Kidney capillary endothelial cell (primary cell): ENCODE measurements around the gene PIEZO1.

Source experiments
- DNase-seq: peaks from one replicate; pipeline ENCODE4 v3.0.0-alpha.2; 2018; ENCODE audit warnings: low spot score

Gene PIEZO1

GRCh38 chr16:88766975-88767374, 18.0 kb downstream of the PIEZO1 start:
- DNase-seq, result no peak

- DNase-seq, result no peak
Observed at GRCh38 chr16:88764913-88765349, 20.1 kb downstream of the PIEZO1 start.

GRCh38 chr16:88764080-88764479, 20.9 kb downstream of the PIEZO1 start:
- no peak for DNase-seq

GRCh38 chr16:88763502-88764053, 21.4 kb downstream of the PIEZO1 start:
- DNase-seq, result no peak

GRCh38 chr16:88762941-88763340, 22.1 kb downstream of the PIEZO1 start:
- DNase-seq, result no peak

- no peak for DNase-seq
Observed at GRCh38 chr16:88762258-88762870, 22.7 kb downstream of the PIEZO1 start.

GRCh38 chr16:88761830-88762229, 23.2 kb downstream of the PIEZO1 start:
- no peak for DNase-seq

GRCh38 chr16:88761143-88761534, 23.9 kb downstream of the PIEZO1 start:
- DNase-seq, result no peak

GRCh38 chr16:88760424-88761142, 24.4 kb downstream of the PIEZO1 start:
- no peak for DNase-seq

- no peak for DNase-seq
Observed at GRCh38 chr16:88759976-88760350, 25.1 kb downstream of the PIEZO1 start.

- DNase-seq, result no peak
Observed at GRCh38 chr16:88759245-88759975, 25.6 kb downstream of the PIEZO1 start.

- DNase-seq, result no peak
Observed at GRCh38 chr16:88758944-88759244, 26.1 kb downstream of the PIEZO1 start.

GRCh38 chr16:88758227-88758943, 26.6 kb downstream of the PIEZO1 start:
- no peak for DNase-seq

- DNase-seq, result no peak
Observed at GRCh38 chr16:88755745-88756443, 29.1 kb downstream of the PIEZO1 start.

GRCh38 chr16:88754912-88755744, 29.9 kb downstream of the PIEZO1 start:
- no peak for DNase-seq

GRCh38 chr16:88754109-88754911, 30.7 kb downstream of the PIEZO1 start:
- DNase-seq, result no peak

- DNase-seq, result no peak
Observed at GRCh38 chr16:88753602-88754001, 31.4 kb downstream of the PIEZO1 start.

- no peak for DNase-seq
Observed at GRCh38 chr16:88753191-88753590, 31.8 kb downstream of the PIEZO1 start.

GRCh38 chr16:88752386-88753002, 32.5 kb downstream of the PIEZO1 start:
- DNase-seq, result no peak

- no peak for DNase-seq
Observed at GRCh38 chr16:88750854-88751253, 34.2 kb downstream of the PIEZO1 start.
